ENCODE measurements around the gene KLF13.

Gene KLF13

DNA sequence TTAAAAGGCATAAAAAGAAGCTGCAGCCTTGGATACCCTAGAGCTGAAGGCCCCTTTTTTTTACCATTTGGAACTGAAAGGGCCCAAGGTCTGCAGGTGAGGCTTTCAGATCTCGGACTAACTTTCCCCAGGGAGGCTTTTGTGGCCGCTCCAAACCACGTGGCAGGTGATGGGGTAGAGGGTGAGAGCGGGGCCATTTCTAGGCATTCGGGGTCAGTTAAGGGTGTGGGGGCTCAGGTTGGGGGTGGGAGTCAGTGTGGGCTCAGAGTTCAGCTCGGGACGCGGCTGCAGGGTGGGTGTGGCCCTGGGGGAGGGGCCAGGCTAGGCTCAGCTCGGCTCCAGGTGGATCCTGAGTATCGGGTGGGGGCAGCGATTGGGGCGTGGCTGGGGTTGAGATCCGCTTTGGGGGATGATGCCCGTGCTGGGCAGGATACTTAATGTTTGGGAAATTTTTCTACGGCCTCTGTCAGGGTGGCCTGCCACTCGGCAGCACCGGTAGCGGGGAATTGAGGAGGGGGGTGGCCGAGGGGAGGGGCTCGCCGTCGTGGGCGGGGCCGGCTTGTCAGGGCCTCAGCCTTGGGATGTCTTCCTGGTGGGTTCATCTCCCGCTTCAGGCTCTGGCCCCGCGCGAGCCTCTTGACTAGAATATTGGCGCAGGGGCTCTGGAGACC is 2.5 kb downstream of the KLF13 start:
- H3K4me3 ChIP-seq (ENCODE audit: low read depth, low read length), result peak overlapping the region; percentile 66
- peaks cover 2% of the 10 kb centered on the region for H3K9me3 ChIP-seq (ENCODE audit: insufficient read depth, low read depth, low read length)
- H3K36me3 ChIP-seq (ENCODE audit: control insufficient read depth in 1 of 2, insufficient read depth in 2 of 2, low read length in 2 of 2), result peaks cover 0 to 2% of the 10 kb centered on the region in 2 experiments
- no peak overlapping the region for H4K8ac ChIP-seq (ENCODE audit: low read depth, low read length)
- peak overlapping the region; percentile 72 for H3K4ac ChIP-seq (ENCODE audit: low read depth, low read length)
- H3K4me2 ChIP-seq (ENCODE audit: low read length), result peak overlapping the region; percentile 66
- WGBS (ENCODE audit: extremely low coverage, insufficient coverage, insufficient read length), result no CpG with 5 or more reads among the region's 29 CpGs
- no peak overlapping the region for H3K27ac ChIP-seq (ENCODE audit: low read depth, low read length)
- H3K79me1 ChIP-seq (ENCODE audit: low read length), result peaks cover 25% of the 10 kb centered on the region
- no peak overlapping the region for H2BK5ac ChIP-seq (ENCODE audit: low read depth, low read length, poor library complexity)
- H3K27me3 ChIP-seq (ENCODE audit: insufficient read depth, low read length), result no peaks in the 10 kb centered on the region
- no peak overlapping the region for H2AFZ ChIP-seq (ENCODE audit: insufficient read depth, low read length, poor library complexity)
- H3K4me1 ChIP-seq (ENCODE audit: control insufficient read depth in 1 of 2, insufficient read depth in 2 of 2, low read length in 2 of 2), result peaks cover 18 to 22% of the 10 kb centered on the region in 2 experiments
- no peak overlapping the region for H2AK5ac ChIP-seq (ENCODE audit: low read length)
- peak in 1 of 2 donors; percentile 25 for DNase-seq
- no peak overlapping the region for H3K18ac ChIP-seq (ENCODE audit: low read length)
- H4K12ac ChIP-seq (ENCODE audit: low read depth, low read length), result no peak overlapping the region
- no peak overlapping the region for H3K9ac ChIP-seq (ENCODE audit: low read length)
- no peak overlapping the region for H3K23ac ChIP-seq (ENCODE audit: low read length)
- H2BK120ac ChIP-seq (ENCODE audit: insufficient read depth, low read length, poor library complexity), result no peak overlapping the region
- H2BK12ac ChIP-seq (ENCODE audit: low read length), result no peak overlapping the region
- no peak overlapping the region for H4K91ac ChIP-seq (ENCODE audit: low read depth, low read length)
- peaks cover 47% of the 10 kb centered on the region for H3K79me2 ChIP-seq (ENCODE audit: control insufficient read depth, insufficient read depth, low read length, poor library complexity)
- no peak overlapping the region for H3K14ac ChIP-seq (ENCODE audit: low read length)

DNA sequence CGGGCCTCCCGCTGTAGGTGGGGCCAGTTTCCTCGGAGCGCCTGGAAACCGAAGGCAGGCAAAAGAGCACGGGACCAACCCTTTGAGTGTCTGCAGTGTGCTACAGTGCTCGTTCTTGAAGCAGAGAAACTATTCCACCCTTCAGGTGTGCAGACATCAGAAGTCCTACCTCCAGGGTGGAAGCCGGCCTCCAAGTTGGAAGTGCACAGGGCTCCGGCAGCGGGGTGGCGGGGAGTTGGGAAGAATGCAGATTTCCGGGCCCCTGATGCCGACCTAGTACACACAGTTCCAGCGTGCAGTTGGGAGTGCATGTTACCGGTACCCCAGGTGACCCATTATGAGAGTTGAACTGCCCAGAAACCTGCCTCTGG is 3.0 kb downstream of the KLF13 start:
- H3K4me3 ChIP-seq (ENCODE audit: low read depth, low read length), result no peak overlapping the region
- DNase-seq, result no peak
- no peak overlapping the region for H3K27ac ChIP-seq (ENCODE audit: low read depth, low read length)
- no peak overlapping the region for H4K91ac ChIP-seq (ENCODE audit: low read depth, low read length)
- H2BK120ac ChIP-seq (ENCODE audit: insufficient read depth, low read length, poor library complexity), result no peak overlapping the region
- H2AK5ac ChIP-seq (ENCODE audit: low read length), result no peak overlapping the region
- H2BK12ac ChIP-seq (ENCODE audit: low read length), result no peak overlapping the region
- H4K8ac ChIP-seq (ENCODE audit: low read depth, low read length), result no peak overlapping the region
- no CpG with 5 or more reads among the region's 15 CpGs for WGBS (ENCODE audit: extremely low coverage, insufficient coverage, insufficient read length)
- peak overlapping the region; percentile 72 for H3K4ac ChIP-seq (ENCODE audit: low read depth, low read length)
- no peak overlapping the region for H3K23ac ChIP-seq (ENCODE audit: low read length)
- H3K9ac ChIP-seq (ENCODE audit: low read length), result no peak overlapping the region
- peaks cover 2% of the 10 kb centered on the region for H3K9me3 ChIP-seq (ENCODE audit: insufficient read depth, low read depth, low read length)
- no peak overlapping the region for H3K14ac ChIP-seq (ENCODE audit: low read length)
- H2AFZ ChIP-seq (ENCODE audit: insufficient read depth, low read length, poor library complexity), result no peak overlapping the region
- peaks cover 18 to 22% of the 10 kb centered on the region in 2 experiments for H3K4me1 ChIP-seq (ENCODE audit: control insufficient read depth in 1 of 2, insufficient read depth in 2 of 2, low read length in 2 of 2)
- peak overlapping the region; percentile 66 for H3K4me2 ChIP-seq (ENCODE audit: low read length)
- no peak overlapping the region for H2BK5ac ChIP-seq (ENCODE audit: low read depth, low read length, poor library complexity)
- H3K79me1 ChIP-seq (ENCODE audit: low read length), result peaks cover 25% of the 10 kb centered on the region
- peaks cover 0 to 2% of the 10 kb centered on the region in 2 experiments for H3K36me3 ChIP-seq (ENCODE audit: control insufficient read depth in 1 of 2, insufficient read depth in 2 of 2, low read length in 2 of 2)
- peaks cover 47% of the 10 kb centered on the region for H3K79me2 ChIP-seq (ENCODE audit: control insufficient read depth, insufficient read depth, low read length, poor library complexity)
- H3K27me3 ChIP-seq (ENCODE audit: insufficient read depth, low read length), result no peaks in the 10 kb centered on the region
- H4K12ac ChIP-seq (ENCODE audit: low read depth, low read length), result no peak overlapping the region
- peak overlapping the region; percentile 67 for H3K18ac ChIP-seq (ENCODE audit: low read length)

DNA sequence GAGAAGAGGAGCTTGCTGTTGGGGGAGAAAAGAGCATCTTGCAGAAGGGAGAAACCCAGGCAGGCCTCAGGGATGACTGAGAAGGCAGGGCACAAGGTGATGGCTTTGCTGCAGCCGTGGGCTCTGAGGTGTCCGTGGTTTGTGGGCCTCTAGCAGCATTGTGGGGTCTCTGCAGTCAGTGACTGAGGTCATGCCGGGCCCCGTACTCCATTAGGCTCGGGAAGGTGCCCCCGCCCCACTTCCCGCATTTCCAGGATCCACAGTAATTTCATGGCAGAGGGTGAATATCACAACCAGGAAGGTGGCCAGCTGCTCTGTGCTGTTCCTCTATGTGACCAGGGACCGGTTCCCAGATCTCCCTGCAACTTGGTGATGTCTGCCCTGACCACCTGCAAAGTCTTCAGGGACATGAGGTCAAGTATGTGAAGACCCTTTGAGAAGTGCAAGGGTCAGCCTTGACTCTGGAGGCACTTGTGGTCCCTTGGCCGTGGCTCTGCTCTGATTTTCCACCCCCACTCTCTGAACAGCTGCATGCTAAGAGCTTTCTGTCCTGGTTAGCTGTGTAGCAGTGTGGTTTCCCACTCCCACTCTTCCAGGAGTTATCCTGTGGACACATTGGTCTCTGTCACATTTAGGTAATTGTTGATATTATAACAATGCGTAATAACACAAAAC is 3.6 kb downstream of the KLF13 start:
- DNase-seq, result no peak
- H3K27ac ChIP-seq (ENCODE audit: low read depth, low read length), result no peak overlapping the region
- no CpG with 5 or more reads among the region's 10 CpGs for WGBS (ENCODE audit: extremely low coverage, insufficient coverage, insufficient read length)

DNA sequence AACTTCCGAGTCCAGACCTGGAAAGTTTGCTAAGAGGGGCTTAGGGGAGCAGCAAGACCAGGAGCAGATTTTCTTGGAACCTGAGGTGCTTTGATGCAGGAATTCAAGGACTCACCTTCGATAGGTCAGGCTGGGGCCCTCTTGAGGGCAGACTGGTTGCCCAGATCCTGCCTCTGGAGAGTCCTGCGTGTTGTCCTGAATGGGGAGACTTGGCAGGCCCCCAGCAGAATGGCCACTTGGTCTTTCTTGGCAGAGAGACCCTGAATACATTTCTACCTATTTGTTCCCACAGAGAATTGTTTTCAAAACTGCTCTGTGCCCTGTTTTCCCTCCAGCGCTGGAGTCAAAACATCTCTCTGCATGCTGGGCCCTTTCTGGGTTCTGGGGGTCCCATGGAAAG is 4.2 kb downstream of the KLF13 start:
- WGBS (ENCODE audit: extremely low coverage, insufficient coverage, insufficient read length), result no CpG with 5 or more reads among the region's 4 CpGs
- Histone ChIP-seq H3K4ac (ENCODE audit: low read depth, low read length) (peak overlapping the region; percentile 74), H3K4me3 (ENCODE audit: low read depth, low read length) (no peak overlapping the region), H3K4me2 (ENCODE audit: low read length) (no peak overlapping the region), H2BK12ac (ENCODE audit: low read length) (no peak overlapping the region), H2AFZ (ENCODE audit: insufficient read depth, low read length, poor library complexity) (no peak overlapping the region), H3K4me1 (ENCODE audit: control insufficient read depth in 1 of 2, insufficient read depth in 2 of 2, low read length in 2 of 2) (peaks cover 16 to 17% of the 10 kb centered on the region in 2 experiments), H3K14ac (ENCODE audit: low read length) (no peak overlapping the region), H3K9me3 (ENCODE audit: insufficient read depth, low read depth, low read length) (peaks cover 2% of the 10 kb centered on the region), H3K36me3 (ENCODE audit: control insufficient read depth in 1 of 2, insufficient read depth in 2 of 2, low read length in 2 of 2) (peaks cover 0 to 2% of the 10 kb centered on the region in 2 experiments), H3K9ac (ENCODE audit: low read length) (no peak overlapping the region), H3K79me2 (ENCODE audit: control insufficient read depth, insufficient read depth, low read length, poor library complexity) (peaks cover 43% of the 10 kb centered on the region), H2BK5ac (ENCODE audit: low read depth, low read length, poor library complexity) (no peak overlapping the region), H3K18ac (ENCODE audit: low read length) (no peak overlapping the region), H3K27ac (ENCODE audit: low read depth, low read length) (no peak overlapping the region), H4K91ac (ENCODE audit: low read depth, low read length) (no peak overlapping the region), H2BK120ac (ENCODE audit: insufficient read depth, low read length, poor library complexity) (no peak overlapping the region), H2AK5ac (ENCODE audit: low read length) (no peak overlapping the region), H3K79me1 (ENCODE audit: low read length) (peaks cover 20% of the 10 kb centered on the region), H4K12ac (ENCODE audit: low read depth, low read length) (no peak overlapping the region), H3K23ac (ENCODE audit: low read length) (no peak overlapping the region), H4K8ac (ENCODE audit: low read depth, low read length) (no peak overlapping the region), H3K27me3 (ENCODE audit: insufficient read depth, low read length) (no peaks in the 10 kb centered on the region)
- DNase-seq, result no peak

More for the DNA sequence above, 3.6 kb downstream of the KLF13 start:
- H4K8ac ChIP-seq (ENCODE audit: low read depth, low read length), result no peak overlapping the region
- H2BK5ac ChIP-seq (ENCODE audit: low read depth, low read length, poor library complexity), result no peak overlapping the region
- H2BK12ac ChIP-seq (ENCODE audit: low read length), result no peak overlapping the region
- no peak overlapping the region for H4K12ac ChIP-seq (ENCODE audit: low read depth, low read length)
- H3K18ac ChIP-seq (ENCODE audit: low read length), result peak overlapping the region; percentile 8
- no peak overlapping the region for H3K14ac ChIP-seq (ENCODE audit: low read length)
- peaks cover 2% of the 10 kb centered on the region for H3K9me3 ChIP-seq (ENCODE audit: insufficient read depth, low read depth, low read length)
- peaks cover 47% of the 10 kb centered on the region for H3K79me2 ChIP-seq (ENCODE audit: control insufficient read depth, insufficient read depth, low read length, poor library complexity)
- H3K23ac ChIP-seq (ENCODE audit: low read length), result no peak overlapping the region
- peaks cover 0 to 2% of the 10 kb centered on the region in 2 experiments for H3K36me3 ChIP-seq (ENCODE audit: control insufficient read depth in 1 of 2, insufficient read depth in 2 of 2, low read length in 2 of 2)
- peak overlapping the region; percentile 72 for H3K4ac ChIP-seq (ENCODE audit: low read depth, low read length)
- H3K4me3 ChIP-seq (ENCODE audit: low read depth, low read length), result no peak overlapping the region
- H2AK5ac ChIP-seq (ENCODE audit: low read length), result no peak overlapping the region
- H3K27me3 ChIP-seq (ENCODE audit: insufficient read depth, low read length), result no peaks in the 10 kb centered on the region
- H4K91ac ChIP-seq (ENCODE audit: low read depth, low read length), result no peak overlapping the region
- peaks cover 16 to 20% of the 10 kb centered on the region in 2 experiments for H3K4me1 ChIP-seq (ENCODE audit: control insufficient read depth in 1 of 2, insufficient read depth in 2 of 2, low read length in 2 of 2)
- H2AFZ ChIP-seq (ENCODE audit: insufficient read depth, low read length, poor library complexity), result peak overlapping the region; percentile 23
- peaks cover 25% of the 10 kb centered on the region for H3K79me1 ChIP-seq (ENCODE audit: low read length)
- no peak overlapping the region for H3K9ac ChIP-seq (ENCODE audit: low read length)
- H3K4me2 ChIP-seq (ENCODE audit: low read length), result no peak overlapping the region
- H2BK120ac ChIP-seq (ENCODE audit: insufficient read depth, low read length, poor library complexity), result no peak overlapping the region
